Activated CD4-positive, alpha-beta T cell treated with anti-CD3 and anti-CD28 coated beads for 1 hour (primary cell): ENCODE data around the gene EFEMP2.

ENCODE experiments used
- DNase-seq: peaks from one replicate; pipeline ENCODE4 v3.0.0-alpha.2; 2020

Gene EFEMP2

GRCh38 chr11:65872586-65873317 is at the start of gene EFEMP2:
Gene EFEMP2, minus strand, starts transcription at chr11:65872800. Its CDS starts 446 bp downstream, at chr11:65872354.
- DNase-seq = no peak

GRCh38 chr11:65921876-65922275 is 49.3 kb upstream of the EFEMP2 start:
- no peak for DNase-seq

GRCh38 chr11:65921033-65921555 is 48.5 kb upstream of the EFEMP2 start:
- no peak for DNase-seq

GRCh38 chr11:65920372-65920802 is 47.8 kb upstream of the EFEMP2 start:
- DNase-seq = no peak

- peak; percentile 32 for DNase-seq
Measured at GRCh38 chr11:65919573-65920371, 47.2 kb upstream of the EFEMP2 start.

- DNase-seq = peak; percentile 99
Measured at GRCh38 chr11:65919141-65919572, 46.6 kb upstream of the EFEMP2 start, which contains the start of gene DRAP1. Gene DRAP1, plus strand, starts transcription at chr11:65919426. Its CDS starts 76 bp downstream, at chr11:65919502.

GRCh38 chr11:65918211-65919140 is 45.9 kb upstream of the EFEMP2 start, which contains the start of gene C11orf68:
Gene C11orf68, minus strand, starts transcription at chr11:65919062. Its CDS starts 31 bp downstream, at chr11:65919031.
- DNase-seq = no peak

GRCh38 chr11:65917434-65918210 is 45.0 kb upstream of the EFEMP2 start:
- no peak for DNase-seq

GRCh38 chr11:65917077-65917433 is 44.5 kb upstream of the EFEMP2 start:
- DNase-seq = no peak

GRCh38 chr11:65916391-65916790 is 43.8 kb upstream of the EFEMP2 start:
- DNase-seq = no peak

GRCh38 chr11:65915821-65916251 is 43.2 kb upstream of the EFEMP2 start:
- DNase-seq = no peak

- DNase-seq = no peak
Measured at GRCh38 chr11:65915101-65915820, 42.7 kb upstream of the EFEMP2 start.

- no peak for DNase-seq
Measured at GRCh38 chr11:65912845-65913244, 40.2 kb upstream of the EFEMP2 start.

GRCh38 chr11:65911682-65912568 is 39.3 kb upstream of the EFEMP2 start:
- DNase-seq = no peak

- no peak for DNase-seq
Measured at GRCh38 chr11:65907878-65908277, 35.3 kb upstream of the EFEMP2 start.

GRCh38 chr11:65906602-65907001 is 34.0 kb upstream of the EFEMP2 start:
- no peak for DNase-seq

- no peak for DNase-seq
Measured at GRCh38 chr11:65903715-65904114, 31.1 kb upstream of the EFEMP2 start.

- DNase-seq = no peak
Measured at GRCh38 chr11:65903068-65903481, 30.5 kb upstream of the EFEMP2 start.

- no peak for DNase-seq
Measured at GRCh38 chr11:65900899-65901180, 28.2 kb upstream of the EFEMP2 start.
